Measurements from ENCODE around the gene TTC33. TPM values are rescaled to one million over a fixed set of nuclear protein-coding genes. Genes with fewer than 3 reads are reported as not detected.
"Not testable (repeated sequence)": the region's sequence is repeated elsewhere in the genome, so short reads cannot be mapped to it uniquely, and the experiment has no call there.

The TTC33 gene
- total RNA-seq, 1 experiment from 2014 or later: 14.7 TPM

GRCh38 chr5:40679913-40680681, 75.7 kb downstream of the TTC33 start, which contains the start of gene PTGER4:
Gene PTGER4 (plus strand): TSS chr5:40679915. CDS start chr5:40680994, 1,079 bp downstream.
- peak; percentile 19 for DNase-seq (ENCODE audit: low read depth)

GRCh38 chr5:40679148-40679912, 76.4 kb downstream of the TTC33 start:
- peak; percentile 95 for DNase-seq (ENCODE audit: low read depth)

GRCh38 chr5:40678460-40679147, 77.2 kb downstream of the TTC33 start:
- no peak for DNase-seq (ENCODE audit: low read depth)

- DNase-seq (ENCODE audit: low read depth): peak; percentile 28
Observed at GRCh38 chr5:40678026-40678425, 77.7 kb downstream of the TTC33 start.

- no peak for DNase-seq (ENCODE audit: low read depth)
Observed at GRCh38 chr5:40677456-40677855, 78.3 kb downstream of the TTC33 start.

GRCh38 chr5:40676613-40677343, 79.0 kb downstream of the TTC33 start:
- DNase-seq (ENCODE audit: low read depth): peak; percentile 89

- no peak for DNase-seq (ENCODE audit: low read depth)
Observed at GRCh38 chr5:40675396-40676133, 80.2 kb downstream of the TTC33 start.

- DNase-seq (ENCODE audit: low read depth): no peak
Observed at GRCh38 chr5:40674661-40675235, 81.0 kb downstream of the TTC33 start.

- no peak for DNase-seq (ENCODE audit: low read depth)
Observed at GRCh38 chr5:40672425-40672824, 83.3 kb downstream of the TTC33 start.

GRCh38 chr5:40669606-40670390, 86.0 kb downstream of the TTC33 start:
- DNase-seq (ENCODE audit: low read depth): no peak

GRCh38 chr5:40667161-40667663, 88.5 kb downstream of the TTC33 start:
- DNase-seq (ENCODE audit: low read depth): no peak

- DNase-seq (ENCODE audit: low read depth): no peak
Observed at GRCh38 chr5:40666657-40667056, 89.1 kb downstream of the TTC33 start.

- no peak for DNase-seq (ENCODE audit: low read depth)
Observed at GRCh38 chr5:40665635-40666298, 90.0 kb downstream of the TTC33 start.

GRCh38 chr5:40660751-40661150, 95.0 kb downstream of the TTC33 start:
- DNase-seq (ENCODE audit: low read depth): no peak

GRCh38 chr5:40656766-40657165, 99.0 kb downstream of the TTC33 start:
- no peak for DNase-seq (ENCODE audit: low read depth)

GRCh38 chr5:40656091-40656490, 99.7 kb downstream of the TTC33 start:
- not testable (repeated sequence) for DNase-seq (ENCODE audit: low read depth)

GRCh38 chr5:40655138-40655537, 100.6 kb downstream of the TTC33 start:
- no peak for DNase-seq (ENCODE audit: low read depth)

- no peak for DNase-seq (ENCODE audit: low read depth)
Observed at GRCh38 chr5:40654377-40654991, 101.3 kb downstream of the TTC33 start.
